HG03103 (cell line): ENCODE results near the gene ARHGEF11.
"Not testable (repeated sequence)": the region's sequence is repeated elsewhere in the genome, so short reads cannot be mapped to it uniquely, and the experiment has no call there.

ENCODE experiments used
- ATAC-seq: cut with Tn5 transposase; IDR thresholded peaks from one replicate; pipeline ENCODE4 v1.9.1; 2021; ENCODE audit warnings: low read depth; ENCODE audit not compliant: unreplicated experiment

ARHGEF11 gene

DNA sequence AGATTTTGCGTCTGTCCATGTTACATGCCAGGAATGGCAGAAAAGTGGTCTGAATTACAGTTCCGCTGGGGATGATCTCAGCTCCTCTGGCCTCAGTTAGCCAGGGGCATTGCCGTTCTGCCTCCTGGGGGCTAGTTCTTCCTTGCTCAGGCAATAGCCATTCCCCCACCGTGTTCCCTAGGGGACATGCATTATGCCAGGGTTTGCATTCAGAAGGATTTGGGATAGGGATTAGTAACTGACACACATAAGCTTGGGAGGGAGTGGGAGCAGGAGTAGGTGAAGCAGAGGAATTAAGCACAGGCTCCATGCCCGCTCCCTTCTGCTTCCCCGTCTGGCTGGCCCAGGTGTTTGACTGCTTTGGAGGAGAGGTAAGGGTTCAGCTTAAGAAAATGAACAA is 112.4 kb downstream of the ARHGEF11 start:
- no peak for ATAC-seq

DNA sequence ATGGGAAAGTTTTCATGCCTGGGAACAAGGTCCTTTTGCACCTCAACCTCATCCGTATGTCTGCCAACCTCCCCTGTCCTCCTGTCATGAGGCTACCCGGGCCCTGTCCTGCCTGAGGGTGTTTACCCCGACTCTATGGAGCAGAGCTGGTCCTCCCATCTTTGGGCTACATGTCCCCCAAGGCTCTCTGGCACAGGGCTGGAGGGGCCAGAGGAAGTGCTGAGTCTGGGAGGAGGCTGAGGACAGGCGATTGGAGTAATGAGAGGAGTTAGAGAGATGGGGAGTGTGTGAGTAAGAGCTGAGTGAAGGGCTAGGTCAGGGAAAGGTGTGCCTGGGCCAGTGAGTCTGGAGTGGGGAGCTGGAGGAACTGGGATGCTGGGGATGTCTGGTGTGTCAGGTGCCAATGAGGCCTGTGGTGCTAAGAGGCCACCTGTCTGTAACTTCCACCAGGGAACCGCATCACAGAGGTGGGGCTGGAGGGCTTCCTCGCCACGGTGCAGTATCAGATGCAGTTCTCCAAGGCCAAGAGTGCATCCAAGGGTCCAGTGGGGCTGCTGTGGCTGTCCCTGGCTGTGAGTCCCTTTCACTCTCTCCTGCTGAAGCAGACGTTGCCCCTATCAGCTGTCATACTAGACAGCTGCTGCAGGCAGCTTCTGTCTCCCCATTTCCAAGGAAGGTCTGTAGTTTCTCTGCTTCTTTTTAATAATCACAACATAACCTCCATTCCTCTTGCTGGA is 113.4 kb downstream of the ARHGEF11 start:
- ATAC-seq = no peak

DNA sequence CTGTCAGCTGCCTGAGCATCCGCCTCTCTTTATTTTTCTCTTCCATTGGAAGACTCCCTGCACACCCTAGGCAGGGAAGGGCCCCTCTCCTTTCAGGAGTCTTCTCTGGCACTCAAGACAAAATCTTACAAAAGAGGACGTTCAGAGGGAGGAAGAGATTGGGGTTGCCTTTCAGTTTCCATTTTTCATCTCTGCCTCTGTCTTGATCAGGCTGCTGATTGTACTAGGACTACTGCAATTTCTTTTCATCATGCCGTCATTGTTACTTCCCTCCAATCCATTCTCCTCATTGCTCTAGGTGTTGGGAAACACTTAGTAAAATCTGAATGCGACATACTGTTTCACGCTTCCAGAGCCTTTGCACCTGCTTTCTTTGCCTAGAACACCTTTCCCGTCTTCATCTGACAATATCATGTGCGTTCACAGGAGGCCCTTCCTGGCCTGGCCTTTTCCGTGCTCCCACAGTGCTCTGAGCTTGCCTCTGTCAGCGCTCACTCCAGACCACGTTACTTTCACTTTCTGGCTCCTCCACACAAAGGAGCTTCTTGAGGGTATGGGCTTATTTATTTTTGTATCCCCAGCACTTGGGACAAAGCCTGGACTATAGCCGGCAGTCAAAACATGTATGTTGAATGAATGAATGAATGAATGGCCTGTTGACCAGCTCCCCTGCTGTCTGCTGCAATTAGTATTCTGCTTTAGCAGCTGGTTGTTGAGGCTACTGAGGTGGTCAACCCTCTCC is 114.2 kb downstream of the ARHGEF11 start:
- no peak for ATAC-seq

DNA sequence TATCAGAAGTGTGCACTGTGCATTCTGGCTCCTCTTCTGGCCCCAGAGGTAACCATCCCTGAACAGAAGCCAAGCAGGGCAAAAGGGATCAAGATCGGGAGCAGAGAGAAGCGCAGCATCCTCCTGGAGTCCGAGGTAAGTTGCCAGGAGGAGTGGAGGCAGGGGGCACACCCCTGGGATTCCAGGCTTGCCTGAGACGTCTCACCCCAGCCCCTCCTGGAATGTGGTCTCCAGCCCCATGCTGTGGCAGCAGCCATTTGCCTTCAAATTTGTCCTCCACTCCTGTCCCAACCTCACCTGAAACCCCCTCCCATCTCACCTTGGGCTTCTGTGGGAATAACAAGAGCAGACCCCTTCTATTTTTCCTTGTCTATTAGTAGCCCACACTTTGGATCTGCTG is 115.1 kb downstream of the ARHGEF11 start:
- ATAC-seq = no peak

DNA sequence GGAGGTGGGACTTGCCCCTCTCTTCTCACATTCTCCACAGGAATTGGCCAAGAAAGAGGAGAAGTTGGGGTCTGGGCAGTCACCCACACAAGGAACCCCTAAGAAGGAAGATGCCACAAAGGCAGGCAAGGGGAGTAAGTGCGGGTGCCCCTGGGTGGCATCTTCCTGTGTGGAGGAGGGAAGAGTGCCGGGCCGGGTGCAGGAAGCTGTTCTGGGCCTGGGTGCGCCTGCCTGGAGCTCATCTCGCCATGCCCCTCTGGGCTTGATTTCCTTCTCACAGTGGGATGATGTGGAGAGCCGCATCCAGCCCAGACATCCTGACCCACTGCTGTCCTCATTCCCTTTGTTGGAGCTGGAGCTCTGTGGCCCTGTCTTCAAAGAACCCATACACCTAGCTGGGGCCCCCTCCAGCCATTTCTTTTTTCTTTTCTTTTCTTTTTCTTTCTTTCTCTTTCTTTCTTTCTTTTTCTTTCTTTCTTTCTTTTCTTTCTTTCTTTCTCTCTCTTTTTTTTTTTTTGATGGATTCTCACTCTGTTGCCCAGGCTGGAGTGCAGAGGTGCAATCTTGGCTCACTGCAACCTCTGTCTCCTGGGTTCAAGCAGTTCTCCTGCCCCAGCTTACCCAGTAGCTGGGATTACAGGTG is 115.8 kb downstream of the ARHGEF11 start:
- no peak for ATAC-seq

DNA sequence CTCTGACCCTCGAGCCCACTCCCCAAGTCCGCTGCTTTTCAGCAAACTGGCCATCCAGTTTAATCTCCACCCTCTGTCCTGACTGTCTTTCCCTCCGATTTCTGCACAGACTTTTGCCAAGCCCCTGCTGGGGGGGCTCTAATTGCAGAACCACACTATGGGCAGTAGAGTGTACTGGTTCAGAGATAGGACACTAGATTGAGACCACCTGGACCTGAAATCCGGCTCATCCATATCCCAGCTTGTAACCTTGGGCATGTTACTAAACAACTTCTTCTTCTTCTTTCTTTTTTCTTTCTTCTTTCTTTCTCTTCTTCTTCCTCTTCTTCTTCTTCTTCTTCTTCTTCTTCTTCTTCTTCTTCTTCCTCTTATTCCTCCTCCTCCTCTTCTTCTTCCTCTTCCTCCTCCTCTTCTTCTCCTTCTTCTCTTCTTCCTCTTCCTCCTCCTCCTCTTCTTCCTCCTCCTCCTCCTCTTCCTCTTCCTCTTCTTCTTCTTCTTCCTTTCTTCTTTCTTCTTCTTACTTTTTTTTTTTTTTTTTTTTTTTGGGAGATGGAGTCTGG is 117.4 kb downstream of the ARHGEF11 start:
- no peak for ATAC-seq

DNA sequence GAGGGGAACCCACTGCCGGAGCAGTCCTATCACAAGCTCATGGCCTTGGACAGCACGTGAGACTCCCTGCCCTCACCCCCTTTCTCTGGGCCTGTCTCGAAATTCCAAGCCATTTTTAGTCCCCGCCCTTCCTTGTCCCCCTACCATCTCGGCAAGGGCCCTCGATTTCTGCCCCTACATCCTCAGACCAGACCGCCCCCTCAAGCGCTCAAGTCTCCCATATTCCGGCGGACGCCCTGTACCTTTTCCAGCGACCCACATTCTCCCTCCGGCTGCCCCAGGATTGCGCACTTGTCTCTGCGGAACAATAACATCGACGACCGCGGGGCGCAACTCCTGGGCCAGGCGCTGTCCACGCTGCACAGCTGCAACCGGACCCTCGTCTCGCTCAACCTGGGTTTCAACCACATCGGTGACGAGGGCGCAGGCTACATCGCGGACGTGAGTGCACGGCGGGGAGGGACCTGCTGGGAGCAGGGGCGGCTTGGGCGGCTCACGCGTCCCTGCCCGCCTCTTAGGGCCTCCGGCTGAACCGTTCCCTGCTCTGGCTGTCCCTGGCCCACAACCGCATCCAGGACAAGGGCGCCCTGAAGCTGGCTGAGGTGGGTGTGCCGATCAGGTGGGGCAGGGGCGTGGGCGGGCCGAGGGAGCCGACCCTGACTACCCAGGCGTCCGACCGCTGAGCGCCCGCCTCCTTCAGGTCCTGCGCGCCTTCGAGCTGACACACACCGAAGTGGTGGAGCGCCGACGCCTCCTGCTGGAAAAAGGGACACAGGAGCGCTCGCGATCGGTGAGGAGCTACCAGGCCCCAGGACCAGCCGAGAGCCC is 118.1 kb downstream of the ARHGEF11 start:
- ATAC-seq = no peak

DNA sequence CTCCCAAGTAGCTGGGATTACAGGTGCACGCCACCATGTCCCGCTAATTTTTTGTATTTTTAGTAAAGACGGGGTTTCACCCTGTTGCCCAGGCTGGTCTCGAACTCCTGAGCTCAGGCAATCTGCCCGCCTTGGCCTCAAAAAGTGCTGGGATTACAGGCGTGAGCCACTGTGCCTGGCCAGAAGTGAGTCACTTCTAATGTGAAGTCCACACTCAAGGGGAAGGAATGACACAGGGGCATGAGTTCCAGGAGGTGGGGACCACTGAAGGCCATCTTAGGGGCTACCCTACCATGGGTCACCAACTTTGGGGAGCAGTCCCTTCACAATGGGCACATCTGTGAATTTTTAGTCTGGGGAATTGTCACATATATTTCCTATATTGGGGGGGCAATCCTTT is 118.8 kb downstream of the ARHGEF11 start:
- ATAC-seq = not testable (repeated sequence)

DNA sequence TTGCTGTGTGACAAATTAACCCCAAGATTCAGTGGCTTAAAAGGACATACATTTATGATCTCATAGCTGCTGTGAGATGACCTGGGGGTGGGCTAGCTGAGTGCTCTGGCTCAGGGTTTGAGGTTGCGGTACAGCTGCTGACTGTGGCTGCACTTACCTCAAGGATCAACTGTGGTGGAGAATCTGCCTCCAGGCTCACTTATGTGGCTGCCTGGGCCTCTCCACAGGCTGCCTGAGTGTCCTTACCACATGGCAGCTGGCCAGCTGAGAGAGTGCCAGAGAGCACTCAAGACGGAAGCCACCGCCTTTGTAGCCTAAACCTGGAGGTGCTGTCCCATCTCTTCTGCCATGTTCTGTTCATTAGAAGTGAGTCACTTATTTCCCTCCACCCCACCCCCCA is 119.4 kb downstream of the ARHGEF11 start:
- ATAC-seq = no peak

DNA sequence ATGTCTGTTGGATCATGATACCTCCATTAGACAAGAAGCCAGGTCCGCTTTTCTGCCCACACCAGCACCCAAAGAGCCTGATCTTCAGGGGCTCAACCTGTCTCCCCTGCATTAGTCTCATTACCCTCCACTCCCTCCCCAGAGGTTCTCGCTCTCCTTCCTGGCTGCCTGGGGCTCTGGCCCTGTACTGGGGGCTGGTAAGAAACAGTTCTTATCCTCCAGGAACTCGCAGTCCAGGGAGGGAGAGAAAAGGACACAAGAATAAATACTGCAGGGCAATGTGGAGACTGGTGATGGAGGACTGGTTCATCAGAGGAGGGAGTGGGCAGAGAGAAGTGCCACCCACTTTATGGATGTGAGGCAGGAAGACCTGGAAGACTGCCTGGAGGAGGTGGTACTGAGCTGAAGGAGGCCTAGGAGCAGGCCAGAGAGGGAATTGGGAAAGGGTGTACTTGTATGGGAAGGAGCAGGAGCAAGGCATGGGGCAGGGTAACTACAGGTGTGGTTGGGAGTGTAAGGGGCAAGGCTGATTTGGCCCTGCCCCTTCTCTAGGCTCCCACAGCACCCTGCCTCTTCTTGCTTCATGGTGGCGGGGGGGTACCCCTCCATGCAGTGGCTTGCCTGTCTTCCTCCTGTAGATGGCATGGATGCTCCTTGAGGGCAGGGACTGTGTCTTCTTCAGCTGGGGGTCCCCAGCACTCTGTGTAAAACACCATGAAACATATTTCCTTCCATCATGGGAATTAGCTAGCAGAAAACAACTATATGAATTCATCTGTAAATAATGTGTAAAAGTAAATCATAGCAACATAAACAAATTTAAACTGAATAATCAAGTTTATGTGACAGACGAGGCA is 120.2 kb downstream of the ARHGEF11 start:
- no peak for ATAC-seq

DNA sequence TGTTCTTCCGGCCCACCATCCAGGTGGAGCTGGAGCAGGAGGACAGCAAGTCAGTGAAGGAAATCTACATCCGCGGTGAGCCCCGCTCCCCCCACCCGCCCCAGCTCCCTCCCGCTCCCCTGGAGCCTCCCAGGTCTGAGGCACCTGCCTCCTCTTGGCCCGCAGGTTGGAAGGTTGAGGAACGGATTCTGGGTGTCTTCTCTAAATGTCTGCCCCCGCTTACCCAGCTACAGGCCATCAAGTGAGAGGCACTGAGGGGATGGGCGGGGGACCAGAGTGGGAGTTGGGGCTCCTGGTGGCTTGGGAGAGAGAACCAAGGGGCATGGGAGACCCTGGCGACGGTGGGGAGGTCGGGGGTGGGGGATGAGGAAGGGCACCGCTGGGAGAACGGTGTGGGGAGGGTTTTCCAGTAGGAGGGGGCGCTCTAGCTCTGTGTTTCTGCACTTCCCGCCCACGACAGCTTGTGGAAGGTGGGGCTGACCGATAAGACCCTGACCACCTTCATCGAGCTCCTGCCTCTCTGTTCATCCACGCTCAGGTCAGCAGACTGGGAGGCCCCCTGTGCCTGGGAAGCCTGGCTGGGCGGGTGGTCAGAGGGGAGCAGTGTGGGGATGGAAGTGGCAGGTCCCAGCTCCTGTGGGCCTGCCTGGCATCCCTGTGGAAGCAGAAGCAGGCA is 120.9 kb downstream of the ARHGEF11 start:
- ATAC-seq = no peak

DNA sequence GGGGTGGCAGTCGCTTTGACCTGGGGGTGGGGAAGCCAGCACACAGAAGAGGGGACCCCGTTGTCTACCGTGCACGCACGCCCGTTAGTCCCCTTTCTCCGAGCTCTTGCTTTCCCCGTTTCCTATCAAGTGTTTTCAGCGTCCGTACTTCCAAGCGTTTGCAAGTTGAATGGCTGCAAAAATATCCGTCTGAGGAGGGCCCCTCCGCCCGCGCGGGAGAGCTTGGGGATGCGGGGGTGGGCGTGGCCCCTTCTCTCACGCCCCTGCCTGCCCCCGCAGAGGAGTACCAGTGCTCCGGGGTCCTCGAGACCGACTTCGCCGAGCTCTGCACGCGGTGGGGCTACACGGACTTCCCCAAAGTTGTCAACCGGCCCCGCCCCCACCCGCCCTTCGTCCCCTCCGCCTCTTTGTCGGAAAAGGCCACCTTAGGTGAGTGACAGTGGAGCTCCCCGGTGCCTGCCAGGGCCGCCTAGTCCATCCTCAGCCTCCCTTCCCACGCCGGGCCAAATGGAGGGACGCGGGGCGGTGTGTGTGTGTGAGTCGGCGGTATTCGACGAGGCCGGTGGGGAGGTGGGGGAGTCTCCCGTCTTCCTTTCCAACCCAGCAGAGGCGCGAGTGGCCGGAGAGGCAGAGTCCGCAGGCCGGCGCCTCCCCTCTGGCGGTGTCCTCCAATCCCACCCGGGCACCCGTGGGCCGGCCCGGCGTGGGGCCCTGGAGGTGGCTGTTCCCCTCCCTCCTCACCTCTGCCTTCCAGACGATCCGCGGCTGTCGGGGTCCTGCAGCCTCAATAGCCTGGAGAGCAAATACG is 121.7 kb downstream of the ARHGEF11 start:
- no peak for ATAC-seq

DNA sequence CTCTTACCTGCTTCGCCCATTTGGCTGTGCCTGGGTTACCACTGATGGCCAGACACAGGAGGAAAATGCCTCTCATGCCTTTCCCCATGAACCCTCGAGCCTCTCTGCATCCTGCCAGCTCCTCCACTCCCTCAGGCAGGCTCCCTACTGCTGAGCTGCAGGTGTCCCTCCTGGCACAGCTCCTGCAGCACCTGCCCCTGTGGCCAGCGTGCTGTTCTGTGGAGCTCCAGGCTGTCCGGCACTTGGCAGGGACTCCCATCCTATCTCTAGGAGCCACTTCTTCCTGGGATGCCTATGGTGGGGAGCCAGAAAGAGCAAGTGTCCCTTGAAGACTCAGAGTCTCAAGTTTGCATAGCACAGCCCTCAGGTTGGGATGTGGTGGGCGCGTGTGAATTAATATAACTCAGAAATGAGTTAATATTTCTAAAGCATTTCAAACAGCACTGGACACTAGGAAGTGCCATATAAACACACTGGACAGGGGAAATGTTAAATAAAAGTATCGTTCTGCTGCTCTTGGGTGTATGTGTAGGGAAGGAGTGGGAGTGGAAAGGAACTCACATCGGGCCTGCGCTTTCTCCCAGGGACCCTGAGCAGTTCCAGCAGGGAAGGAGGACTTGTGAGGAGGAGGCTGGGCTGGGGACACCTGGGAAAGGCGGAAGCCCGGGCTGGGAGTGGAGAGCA is 122.4 kb downstream of the ARHGEF11 start:
- ATAC-seq = no peak

DNA sequence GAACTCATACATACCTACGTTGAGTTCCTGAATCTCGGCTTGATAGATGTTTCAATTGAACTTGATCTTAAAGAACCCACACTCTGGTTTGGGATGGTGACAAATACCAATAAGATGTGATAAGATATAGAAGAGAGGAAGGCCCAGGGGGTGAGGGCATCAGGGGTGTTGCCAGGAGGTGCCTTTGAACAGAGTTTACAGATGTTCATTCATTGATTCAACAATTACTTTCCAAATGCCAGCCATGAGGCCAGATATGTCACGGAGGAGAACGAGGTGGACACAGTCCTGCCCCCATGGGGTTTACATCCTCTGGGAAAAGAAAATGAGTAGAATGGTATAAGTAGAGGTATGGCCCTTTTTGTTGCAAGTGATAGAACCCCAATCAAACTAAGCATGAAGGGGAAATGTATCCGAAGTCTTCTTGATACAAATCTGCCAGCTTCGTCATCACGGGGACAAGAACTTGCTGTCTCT is 124.5 kb downstream of the ARHGEF11 start:
- ATAC-seq = no peak

DNA sequence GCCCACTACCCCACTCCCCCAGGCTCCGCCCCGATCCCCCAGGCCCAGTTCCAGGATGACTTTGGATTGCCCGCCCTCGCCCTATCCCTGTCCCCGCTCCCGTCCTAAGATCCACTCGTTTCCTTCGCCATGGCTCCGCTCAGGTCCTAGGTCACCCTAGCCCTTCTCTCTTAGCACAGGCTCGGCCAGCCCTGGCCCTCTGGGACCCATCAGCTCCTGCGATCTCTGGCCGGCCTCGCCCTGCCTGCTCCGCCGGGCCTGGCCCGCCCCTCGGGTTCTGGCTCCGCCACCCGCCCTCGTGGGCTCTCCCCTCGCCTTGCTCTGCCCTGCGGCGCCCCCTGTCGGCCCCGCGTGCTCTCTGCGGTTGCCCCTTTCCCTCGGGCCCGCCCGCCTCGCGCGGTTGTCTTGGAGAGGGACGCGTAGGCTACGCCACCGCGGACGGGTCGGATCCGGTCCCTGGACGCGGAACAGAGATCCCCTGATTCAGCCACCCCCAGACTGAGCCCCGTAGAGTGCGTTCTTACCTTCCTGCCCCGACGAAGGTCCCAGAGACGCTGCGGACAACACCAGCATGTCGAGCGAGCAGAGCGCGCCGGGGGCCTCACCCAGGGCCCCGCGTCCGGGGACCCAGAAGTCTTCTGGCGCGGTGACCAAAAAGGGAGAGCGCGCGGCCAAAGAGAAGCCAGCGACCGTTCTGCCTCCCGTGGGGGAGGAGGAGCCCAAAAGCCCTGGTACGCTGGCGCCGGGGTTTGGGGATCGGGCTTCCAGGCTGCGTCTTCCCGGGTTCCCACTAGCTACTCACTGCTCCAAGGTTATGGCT is 125.1 kb downstream of the ARHGEF11 start, which contains the start of gene LRRC71:
LRRC71 (plus strand) TSS at position 400 of the 820 bp plus-strand sequence; CDS start at position 572, 172 bp downstream.
- no peak for ATAC-seq

DNA sequence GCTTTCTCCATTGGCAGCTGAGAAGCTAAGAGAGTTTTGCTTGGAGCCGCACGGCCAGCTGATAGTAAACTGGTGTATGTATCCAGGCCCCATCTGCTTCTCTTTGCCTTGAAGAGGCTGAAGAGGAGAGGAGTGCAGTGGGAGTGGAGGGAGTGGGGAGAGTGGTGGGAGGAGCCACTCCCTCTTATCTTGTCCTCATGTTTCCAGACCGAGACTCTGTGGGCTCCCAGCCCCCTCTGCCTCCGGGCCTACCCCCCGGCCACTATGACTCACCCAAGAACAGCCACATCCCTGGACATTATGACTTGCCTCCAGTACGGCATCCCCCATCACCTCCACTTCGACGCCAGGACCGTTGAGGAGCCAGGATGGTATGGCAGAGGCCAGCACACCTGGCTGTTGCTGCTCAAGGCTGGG is 131.1 kb downstream of the ARHGEF11 start:
- ATAC-seq = no peak
